ENCODE results near the gene TDP1.

GRCh38 chr14:89936654-89937185 is 19.0 kb upstream of the TDP1 start:
- no peak for TF ChIP-seq SIN3A (IDR thresholded peaks at IDR 0.05; ENCODE audit: borderline replicate concordance, insufficient read depth, low read depth, low read length)
- TF ChIP-seq, protein P1, sequence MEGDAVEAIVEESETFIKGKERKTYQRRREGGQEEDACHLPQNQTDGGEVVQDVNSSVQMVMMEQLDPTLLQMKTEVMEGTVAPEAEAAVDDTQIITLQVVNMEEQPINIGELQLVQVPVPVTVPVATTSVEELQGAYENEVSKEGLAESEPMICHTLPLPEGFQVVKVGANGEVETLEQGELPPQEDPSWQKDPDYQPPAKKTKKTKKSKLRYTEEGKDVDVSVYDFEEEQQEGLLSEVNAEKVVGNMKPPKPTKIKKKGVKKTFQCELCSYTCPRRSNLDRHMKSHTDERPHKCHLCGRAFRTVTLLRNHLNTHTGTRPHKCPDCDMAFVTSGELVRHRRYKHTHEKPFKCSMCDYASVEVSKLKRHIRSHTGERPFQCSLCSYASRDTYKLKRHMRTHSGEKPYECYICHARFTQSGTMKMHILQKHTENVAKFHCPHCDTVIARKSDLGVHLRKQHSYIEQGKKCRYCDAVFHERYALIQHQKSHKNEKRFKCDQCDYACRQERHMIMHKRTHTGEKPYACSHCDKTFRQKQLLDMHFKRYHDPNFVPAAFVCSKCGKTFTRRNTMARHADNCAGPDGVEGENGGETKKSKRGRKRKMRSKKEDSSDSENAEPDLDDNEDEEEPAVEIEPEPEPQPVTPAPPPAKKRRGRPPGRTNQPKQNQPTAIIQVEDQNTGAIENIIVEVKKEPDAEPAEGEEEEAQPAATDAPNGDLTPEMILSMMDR (IDR thresholded peaks at IDR 0.05), result peak; percentile 13; the same call in 1 of the 2 replicates
- TF ChIP-seq, protein P2, sequence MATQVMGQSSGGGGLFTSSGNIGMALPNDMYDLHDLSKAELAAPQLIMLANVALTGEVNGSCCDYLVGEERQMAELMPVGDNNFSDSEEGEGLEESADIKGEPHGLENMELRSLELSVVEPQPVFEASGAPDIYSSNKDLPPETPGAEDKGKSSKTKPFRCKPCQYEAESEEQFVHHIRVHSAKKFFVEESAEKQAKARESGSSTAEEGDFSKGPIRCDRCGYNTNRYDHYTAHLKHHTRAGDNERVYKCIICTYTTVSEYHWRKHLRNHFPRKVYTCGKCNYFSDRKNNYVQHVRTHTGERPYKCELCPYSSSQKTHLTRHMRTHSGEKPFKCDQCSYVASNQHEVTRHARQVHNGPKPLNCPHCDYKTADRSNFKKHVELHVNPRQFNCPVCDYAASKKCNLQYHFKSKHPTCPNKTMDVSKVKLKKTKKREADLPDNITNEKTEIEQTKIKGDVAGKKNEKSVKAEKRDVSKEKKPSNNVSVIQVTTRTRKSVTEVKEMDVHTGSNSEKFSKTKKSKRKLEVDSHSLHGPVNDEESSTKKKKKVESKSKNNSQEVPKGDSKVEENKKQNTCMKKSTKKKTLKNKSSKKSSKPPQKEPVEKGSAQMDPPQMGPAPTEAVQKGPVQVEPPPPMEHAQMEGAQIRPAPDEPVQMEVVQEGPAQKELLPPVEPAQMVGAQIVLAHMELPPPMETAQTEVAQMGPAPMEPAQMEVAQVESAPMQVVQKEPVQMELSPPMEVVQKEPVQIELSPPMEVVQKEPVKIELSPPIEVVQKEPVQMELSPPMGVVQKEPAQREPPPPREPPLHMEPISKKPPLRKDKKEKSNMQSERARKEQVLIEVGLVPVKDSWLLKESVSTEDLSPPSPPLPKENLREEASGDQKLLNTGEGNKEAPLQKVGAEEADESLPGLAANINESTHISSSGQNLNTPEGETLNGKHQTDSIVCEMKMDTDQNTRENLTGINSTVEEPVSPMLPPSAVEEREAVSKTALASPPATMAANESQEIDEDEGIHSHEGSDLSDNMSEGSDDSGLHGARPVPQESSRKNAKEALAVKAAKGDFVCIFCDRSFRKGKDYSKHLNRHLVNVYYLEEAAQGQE (IDR thresholded peaks at IDR 0.05; ENCODE audit: insufficient read depth in 1 of 2, low read depth in 2 of 2, low read length in 1 of 2), result no peak
- TF ChIP-seq POLR2AphosphoS5 (IDR thresholded peaks at IDR 0.05; ENCODE audit: low read depth, low read length), result no peak
- no peak for TF ChIP-seq TCF7L2 (IDR thresholded peaks at IDR 0.05; ENCODE audit: low read depth, low read length)
